Lung (tissue), 12 donors: ENCODE results near the gene SHH. TPM values are rescaled to one million over a fixed set of nuclear protein-coding genes. Genes with fewer than 3 reads are reported as not detected.
A peak's percentile ranks its signal among the peaks of the same experiment; 100 is the strongest.

Source experiments
- ATAC-seq: fragments of 200-7000 bp; cut with Tn5 transposase; one replicate; pipeline ENCODE4 v1.9.1; 2020; ENCODE audit warnings: moderate number of reproducible peaks; ENCODE audit not compliant: insufficient read depth, low FRiP score
- DNase-seq, 3 donors: peaks; one replicate each; pipeline ENCODE4 v3.0.0-alpha.2; 2013 to 2017
- H3K27ac ChIP-seq, 2 donors: one replicate each; pipeline ENCODE4 v1.5.1; 2013; ENCODE audit warnings: mild to moderate bottlenecking in 2 of 2, moderate library complexity in 2 of 2, control low read depth in 1 of 2, inconsistent platforms in 1 of 2, low read depth in 1 of 2, low read length in 1 of 2
- H3K27me3 ChIP-seq, 3 donors: one replicate each; pipeline ENCODE4 v1.5.1; 2013; ENCODE audit warnings: low read length in 2 of 3; ENCODE audit not compliant: control insufficient read depth in 3 of 3, insufficient read depth in 3 of 3
- H3K36me3 ChIP-seq, 4 donors: one replicate each; pipeline ENCODE4 v1.5.1; 2013; ENCODE audit warnings: low read length in 4 of 4, mild to moderate bottlenecking in 1 of 4, moderate library complexity in 1 of 4; ENCODE audit not compliant: control insufficient read depth in 4 of 4, insufficient read depth in 4 of 4
- H3K4me1 ChIP-seq, 5 donors: one replicate each; pipeline ENCODE4 v1.5.1; 2013; ENCODE audit warnings: low read length in 5 of 5, mild to moderate bottlenecking in 2 of 5, moderate library complexity in 1 of 5; ENCODE audit not compliant: control insufficient read depth in 5 of 5, insufficient read depth in 5 of 5
- H3K4me3 ChIP-seq: one replicate; pipeline ENCODE4 v1.5.1; 2013; ENCODE audit warnings: mild to moderate bottlenecking, control low read depth, moderate library complexity
- H3K9ac ChIP-seq, 2 donors: one replicate each; pipeline ENCODE4 v1.5.1; 2013; ENCODE audit warnings: low read length in 2 of 2, control low read depth in 1 of 2; ENCODE audit not compliant: insufficient read depth in 1 of 2
- H3K9me3 ChIP-seq, 4 donors: one replicate each; pipeline ENCODE4 v1.5.1; 2013; ENCODE audit warnings: low read length in 3 of 4, mild to moderate bottlenecking in 1 of 4, moderate library complexity in 1 of 4; ENCODE audit not compliant: control insufficient read depth in 4 of 4, insufficient read depth in 3 of 4
- WGBS, 2 donors: extraction: QIAGEN DNeasy Blood & Tissue Kit; methylation state at CpG; one replicate each; pipeline ENCODE4 v1.1.7; 2013; 5-methylcytosine and 5-hydroxymethylcytosine counted together
- polyA plus RNA-seq, 2 donors: library from polyadenylated mRNA; stranded (reverse); fragments of 200-250 nt; gene quantifications; one replicate each; pipeline ENCODE4 v1.2.1, GENCODE V29; 2013
- total RNA-seq, 2 donors: library from RNA; depleted of rRNA in 1 of 2; stranded (reverse); fragments of >200 nt in 1 of 2; gene quantifications; one replicate each; pipeline ENCODE4 v1.2.1, GENCODE V29; 2014 to 2021
- TF ChIP-seq, protein P1 (sequence below): IDR thresholded peaks from 2 replicates; pipeline ENCODE4 v1.5.1; 2012; ENCODE audit warnings: mild to moderate bottlenecking; ENCODE audit errors: control extremely low read depth, extremely low read depth
- donor health status: control.
- donor health status: control.
- donor health status: Bipolar disorder and iron deficiency.
- donor health status: healthy.
- donor health status: DM: yes; HTN: yes; CAD: no.

Gene SHH
- total and polyA plus RNA-seq, 4 donors = 1.5 to 9.3 (median 4.4) TPM

DNA sequence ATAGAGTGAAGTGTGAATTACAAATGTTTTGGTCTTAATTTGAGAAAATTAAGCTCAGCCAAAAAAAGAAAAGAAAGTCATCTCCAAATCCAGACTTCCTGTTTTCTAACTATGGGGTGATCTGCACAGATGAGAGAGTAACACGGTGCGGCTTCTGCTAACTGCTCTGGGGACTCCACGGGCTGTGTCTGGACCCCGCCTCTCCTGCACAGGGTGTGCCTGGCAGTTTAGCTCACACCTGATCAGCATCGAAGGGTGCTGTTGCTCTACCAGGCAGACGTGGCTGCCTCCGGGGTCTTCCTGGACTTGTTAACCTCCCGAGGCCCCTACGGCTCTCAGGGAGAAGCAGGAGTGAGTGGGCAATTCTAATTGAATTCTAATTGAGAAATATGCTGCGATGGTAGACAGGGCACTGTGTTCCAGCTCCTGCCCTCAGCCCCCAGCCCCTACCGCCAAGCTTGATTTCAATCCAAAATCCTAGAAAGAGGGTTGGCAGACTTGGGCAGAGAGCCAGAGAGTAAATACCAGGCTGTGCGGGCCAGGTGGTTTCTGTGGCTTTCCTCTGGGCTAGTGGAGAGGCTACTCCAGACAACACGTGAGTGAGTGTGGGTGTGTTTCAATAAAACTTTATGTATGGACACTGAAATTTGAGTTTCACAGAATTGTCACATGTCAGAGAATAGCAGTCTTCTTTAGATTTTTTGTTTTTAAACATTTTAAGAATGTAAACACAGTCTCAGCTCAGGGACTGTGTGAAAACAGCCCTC, 13.4 kb downstream of the SHH start:
- 31 to 48% methylated on average over 13 of the region's 13 CpGs for WGBS, 2 donors
- peaks cover 0 to 24% (median 22%) of the 10 kb centered on the region in 3 donors for H3K27me3 ChIP-seq

GRCh38 chr7:155797262-155798250, 14.7 kb downstream of the SHH start:
- ATAC-seq = no peak
- H3K27ac ChIP-seq = no peak overlapping the region
- WGBS, 2 donors = 66 to 77% methylated on average over 36 to 38 of the region's 38 CpGs
- no peak overlapping the region for H3K4me3 ChIP-seq
- no peak for DNase-seq
- H3K36me3 ChIP-seq = no peaks in the 10 kb centered on the region
- TF ChIP-seq, protein P1, sequence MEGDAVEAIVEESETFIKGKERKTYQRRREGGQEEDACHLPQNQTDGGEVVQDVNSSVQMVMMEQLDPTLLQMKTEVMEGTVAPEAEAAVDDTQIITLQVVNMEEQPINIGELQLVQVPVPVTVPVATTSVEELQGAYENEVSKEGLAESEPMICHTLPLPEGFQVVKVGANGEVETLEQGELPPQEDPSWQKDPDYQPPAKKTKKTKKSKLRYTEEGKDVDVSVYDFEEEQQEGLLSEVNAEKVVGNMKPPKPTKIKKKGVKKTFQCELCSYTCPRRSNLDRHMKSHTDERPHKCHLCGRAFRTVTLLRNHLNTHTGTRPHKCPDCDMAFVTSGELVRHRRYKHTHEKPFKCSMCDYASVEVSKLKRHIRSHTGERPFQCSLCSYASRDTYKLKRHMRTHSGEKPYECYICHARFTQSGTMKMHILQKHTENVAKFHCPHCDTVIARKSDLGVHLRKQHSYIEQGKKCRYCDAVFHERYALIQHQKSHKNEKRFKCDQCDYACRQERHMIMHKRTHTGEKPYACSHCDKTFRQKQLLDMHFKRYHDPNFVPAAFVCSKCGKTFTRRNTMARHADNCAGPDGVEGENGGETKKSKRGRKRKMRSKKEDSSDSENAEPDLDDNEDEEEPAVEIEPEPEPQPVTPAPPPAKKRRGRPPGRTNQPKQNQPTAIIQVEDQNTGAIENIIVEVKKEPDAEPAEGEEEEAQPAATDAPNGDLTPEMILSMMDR = no peak
- H3K27me3 ChIP-seq = peaks cover 0 to 30% (median 22%) of the 10 kb centered on the region in 3 donors
- peaks cover 0 to 8% (median 0%) of the 10 kb centered on the region in 5 donors for H3K4me1 ChIP-seq
- H3K9me3 ChIP-seq = peaks cover 0 to 4% (median 0%) of the 10 kb centered on the region in 4 donors
- no peak overlapping the region for H3K9ac ChIP-seq

More for the DNA sequence above, 13.4 kb downstream of the SHH start:
- DNase-seq = peak in 1 of 3 donors; percentile 15
- TF ChIP-seq, protein P1 = no peak
- no peak for ATAC-seq
- peaks cover 0 to 10% (median 4%) of the 10 kb centered on the region in 5 donors for H3K4me1 ChIP-seq
- no peaks in the 10 kb centered on the region for H3K36me3 ChIP-seq
- H3K9me3 ChIP-seq = peaks cover 0 to 4% (median 0%) of the 10 kb centered on the region in 4 donors
- H3K27ac ChIP-seq = no peak overlapping the region
- no peak overlapping the region for H3K9ac ChIP-seq
- H3K4me3 ChIP-seq = no peak overlapping the region

DNA sequence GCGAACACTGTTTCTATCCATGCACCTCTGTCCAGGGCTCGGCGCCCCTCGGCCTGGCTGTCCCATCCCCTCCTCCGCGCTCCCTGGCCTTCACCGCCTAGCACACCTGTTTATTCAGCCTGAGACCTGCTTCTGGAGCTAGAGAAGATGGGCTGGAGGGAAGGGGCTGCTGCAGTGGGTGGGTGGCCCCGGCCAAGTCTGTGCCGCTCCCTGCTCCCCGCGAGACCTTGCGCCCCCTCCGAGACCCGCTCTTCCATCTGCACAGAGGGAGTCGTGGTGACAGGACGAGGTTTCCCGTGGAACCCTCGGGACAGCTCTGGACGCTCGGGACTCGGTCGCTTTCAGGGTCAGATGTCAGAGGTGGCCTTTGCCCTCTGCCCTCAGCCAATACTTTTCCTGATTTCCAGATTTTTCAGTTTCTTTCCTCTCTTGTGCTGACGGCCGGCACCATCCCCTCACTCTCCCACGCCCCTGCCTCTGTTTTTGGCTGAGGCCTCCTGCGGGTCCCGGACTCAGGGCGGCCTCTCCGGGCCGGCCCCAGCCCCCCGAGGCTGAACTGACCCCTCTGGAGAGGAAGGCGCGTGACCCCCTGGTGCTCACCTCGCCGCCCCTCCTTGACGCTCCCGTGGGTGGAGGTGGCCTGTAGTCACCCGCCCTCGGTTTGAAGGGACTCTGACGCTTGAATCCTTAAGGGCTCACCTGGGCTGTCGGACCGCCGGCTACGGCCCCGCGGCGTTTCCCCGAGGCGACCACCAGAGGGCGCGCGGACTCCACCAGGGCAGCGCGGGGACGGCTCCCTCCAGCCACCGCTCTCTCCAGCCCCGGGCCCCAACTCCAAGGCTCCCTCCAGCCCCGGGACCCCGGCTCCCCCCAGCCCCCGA, 15.6 kb downstream of the SHH start:
- 26 to 30% methylated on average over 58 to 60 of the region's 60 CpGs for WGBS, 2 donors
- no peak overlapping the region for H3K9ac ChIP-seq

More for the DNA sequence above, 15.6 kb downstream of the SHH start:
- Histone ChIP-seq H3K9me3 (peaks cover 0 to 4% (median 0%) of the 10 kb centered on the region in 4 donors), H3K27ac (no peak overlapping the region), H3K27me3 (peaks cover 0 to 21% (median 13%) of the 10 kb centered on the region in 3 donors), H3K4me1 (peaks cover 0 to 8% (median 0%) of the 10 kb centered on the region in 5 donors), H3K4me3 (no peak overlapping the region), H3K36me3 (no peaks in the 10 kb centered on the region)
- TF ChIP-seq, protein P1 = peak; percentile 80
- peak; percentile 19 to 71 (median 47) for DNase-seq
- peak; percentile 70 for ATAC-seq
